Neural progenitor cell (in vitro differentiated cells): ENCODE results near the gene ATXN7L1.

Experiments used
- EZH2phosphoT487 ChIP-seq: fragments of 200-600 bp; sonication (generic); IDR thresholded peaks from 2 replicates; pipeline ENCODE4 v1.6.1; 2017; ENCODE audit warnings: antibody characterized with exemption
- TF ChIP-seq, protein P1 (sequence below): fragments of 200-600 bp; sonication (generic); IDR thresholded peaks from 2 replicates; pipeline ENCODE4 v1.5.1; 2017; ENCODE audit warnings: antibody characterized with exemption, mild to moderate bottlenecking

DNA sequence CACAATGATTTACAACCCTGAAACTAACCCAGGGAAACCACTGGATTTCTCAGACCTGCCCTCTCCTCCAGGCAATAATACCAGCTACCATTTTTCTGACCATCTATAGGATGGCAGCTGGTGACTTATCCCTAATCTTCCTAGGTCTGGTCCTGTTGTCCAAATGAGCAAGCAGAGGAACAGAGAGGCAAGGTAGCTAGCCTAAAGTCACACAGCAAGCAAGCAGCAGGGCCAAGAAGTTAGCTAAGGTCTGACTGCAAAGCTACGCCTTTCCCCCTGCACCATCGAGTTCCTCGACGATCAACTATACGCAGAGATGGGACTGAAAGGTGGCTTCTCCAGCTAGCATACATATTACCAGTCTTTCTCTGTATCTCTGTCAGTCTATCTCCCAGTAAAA, 25.3 kb downstream of the ATXN7L1 start:
- TF ChIP-seq, protein P1, sequence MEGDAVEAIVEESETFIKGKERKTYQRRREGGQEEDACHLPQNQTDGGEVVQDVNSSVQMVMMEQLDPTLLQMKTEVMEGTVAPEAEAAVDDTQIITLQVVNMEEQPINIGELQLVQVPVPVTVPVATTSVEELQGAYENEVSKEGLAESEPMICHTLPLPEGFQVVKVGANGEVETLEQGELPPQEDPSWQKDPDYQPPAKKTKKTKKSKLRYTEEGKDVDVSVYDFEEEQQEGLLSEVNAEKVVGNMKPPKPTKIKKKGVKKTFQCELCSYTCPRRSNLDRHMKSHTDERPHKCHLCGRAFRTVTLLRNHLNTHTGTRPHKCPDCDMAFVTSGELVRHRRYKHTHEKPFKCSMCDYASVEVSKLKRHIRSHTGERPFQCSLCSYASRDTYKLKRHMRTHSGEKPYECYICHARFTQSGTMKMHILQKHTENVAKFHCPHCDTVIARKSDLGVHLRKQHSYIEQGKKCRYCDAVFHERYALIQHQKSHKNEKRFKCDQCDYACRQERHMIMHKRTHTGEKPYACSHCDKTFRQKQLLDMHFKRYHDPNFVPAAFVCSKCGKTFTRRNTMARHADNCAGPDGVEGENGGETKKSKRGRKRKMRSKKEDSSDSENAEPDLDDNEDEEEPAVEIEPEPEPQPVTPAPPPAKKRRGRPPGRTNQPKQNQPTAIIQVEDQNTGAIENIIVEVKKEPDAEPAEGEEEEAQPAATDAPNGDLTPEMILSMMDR = no peak
- TF ChIP-seq EZH2phosphoT487 = no peak
